K562 (cell line): Measurements from ENCODE around the gene FIBP. TPM values are rescaled to one million over a fixed set of nuclear protein-coding genes. Genes with fewer than 3 reads are reported as not detected.
A peak's percentile ranks its signal among the peaks of the same experiment; 100 is the strongest.

Experiments
- BRD9 ChIP-seq: fragments of 450-650 bp; IDR thresholded peaks from 2 replicates; pipeline ENCODE4 v1.6.1; 2018; ENCODE audit warnings: low read depth; ENCODE audit not compliant: partially characterized antibody
- DPF2 ChIP-seq: fragments of 450-650 bp; IDR thresholded peaks from 2 replicates; pipeline ENCODE4 v1.6.1; 2016
- GTF2E2 ChIP-seq: fragments of 200-800 bp; sonication (Bioruptor generic); IDR thresholded peaks from 2 replicates; pipeline ENCODE4 v1.6.1; 2016; ENCODE audit warnings: missing genetic modification characterization, missing compliant biosample characterization
- NR1H2 ChIP-seq: sonication (generic); formaldehyde crosslinking; IDR thresholded peaks from 2 replicates; pipeline ENCODE4 v1.4.0; 2020; ENCODE audit warnings: mild to moderate bottlenecking, missing genetic modification reagents
- POLR2AphosphoS2 ChIP-seq: IDR thresholded peaks from 2 replicates; pipeline ENCODE4 v1.6.1; 2012; ENCODE audit warnings: low read length, improper control_type of control experiment
- PRMT5 ChIP-seq: sonication (generic); formaldehyde crosslinking; IDR thresholded peaks from 2 replicates; pipeline ENCODE4 v1.5.0; 2020; ENCODE audit warnings: missing genetic modification reagents
- SNIP1 ChIP-seq: fragments of 450-650 bp; IDR thresholded peaks from 2 replicates; pipeline ENCODE4 v1.7.1; 2017; ENCODE audit warnings: low read depth, mild to moderate bottlenecking
- polyA plus RNA-seq, 8 experiments: library from polyadenylated mRNA; depleted of rRNA in 4 of 8; stranded (reverse) in 5 of 8; unstranded in 3 of 8; fragments of >200 nt; fragmentation: Nextera tagmentation in 2 of 8; fragmentation: Illumina TruSeq in 1 of 8; extraction: Ambion mirVana in 2 of 8; extraction: Trizol in 1 of 8; gene quantifications; 2 replicates each; pipeline versions ENCODE4 v1.2.1 to v1.2.3, GENCODE V29; 2011 to 2014; ENCODE audit warnings: inconsistent platforms in 1 of 8, missing spikeins in 1 of 8
- total RNA-seq, 7 experiments: library from RNA; depleted of rRNA in 6 of 7; stranded (reverse); fragments of >200 nt in 6 of 7; fragmentation: Illumina TruSeq in 2 of 7; extraction: Trizol in 2 of 7; gene quantifications; 2 replicates each; pipeline versions ENCODE4 v1.2.1 to v1.2.3, GENCODE V29; 2011 to 2021; ENCODE audit warnings: low replicate concordance in 1 of 7
- TF ChIP-seq, protein P1 (sequence below): fragments of 450-650 bp; IDR thresholded peaks from 2 replicates; pipeline ENCODE4 v1.7.0; 2016; ENCODE audit warnings: borderline replicate concordance
- TF ChIP-seq, protein P2 (sequence below), 2 experiments: fragments of 450-650 bp; IDR thresholded peaks; 2 replicates each; pipeline ENCODE4 v1.6.1; 2016; ENCODE audit warnings: mild to moderate bottlenecking in 2 of 2, borderline replicate concordance in 1 of 2, low read depth in 1 of 2, moderate library complexity in 1 of 2
- TF ChIP-seq, protein P3 (sequence below): fragments of 450-650 bp; IDR thresholded peaks from 2 replicates; pipeline ENCODE4 v1.6.1; 2016; ENCODE audit warnings: low read depth

FIBP gene
- total and polyA plus RNA-seq, 9 of the 15 experiments (the other 6 are each of a cell fraction or from before 2014, with no cell fraction given) = 41.2 to 79.2 (median 48.6) TPM

GRCh38 chr11:65859812-65860277 lies 28.4 kb downstream of the FIBP start (continued):
- TF ChIP-seq, protein P1, sequence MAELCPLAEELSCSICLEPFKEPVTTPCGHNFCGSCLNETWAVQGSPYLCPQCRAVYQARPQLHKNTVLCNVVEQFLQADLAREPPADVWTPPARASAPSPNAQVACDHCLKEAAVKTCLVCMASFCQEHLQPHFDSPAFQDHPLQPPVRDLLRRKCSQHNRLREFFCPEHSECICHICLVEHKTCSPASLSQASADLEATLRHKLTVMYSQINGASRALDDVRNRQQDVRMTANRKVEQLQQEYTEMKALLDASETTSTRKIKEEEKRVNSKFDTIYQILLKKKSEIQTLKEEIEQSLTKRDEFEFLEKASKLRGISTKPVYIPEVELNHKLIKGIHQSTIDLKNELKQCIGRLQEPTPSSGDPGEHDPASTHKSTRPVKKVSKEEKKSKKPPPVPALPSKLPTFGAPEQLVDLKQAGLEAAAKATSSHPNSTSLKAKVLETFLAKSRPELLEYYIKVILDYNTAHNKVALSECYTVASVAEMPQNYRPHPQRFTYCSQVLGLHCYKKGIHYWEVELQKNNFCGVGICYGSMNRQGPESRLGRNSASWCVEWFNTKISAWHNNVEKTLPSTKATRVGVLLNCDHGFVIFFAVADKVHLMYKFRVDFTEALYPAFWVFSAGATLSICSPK = peak; percentile 95; the same call in 1 of the 2 replicates
- TF ChIP-seq, protein P2, sequence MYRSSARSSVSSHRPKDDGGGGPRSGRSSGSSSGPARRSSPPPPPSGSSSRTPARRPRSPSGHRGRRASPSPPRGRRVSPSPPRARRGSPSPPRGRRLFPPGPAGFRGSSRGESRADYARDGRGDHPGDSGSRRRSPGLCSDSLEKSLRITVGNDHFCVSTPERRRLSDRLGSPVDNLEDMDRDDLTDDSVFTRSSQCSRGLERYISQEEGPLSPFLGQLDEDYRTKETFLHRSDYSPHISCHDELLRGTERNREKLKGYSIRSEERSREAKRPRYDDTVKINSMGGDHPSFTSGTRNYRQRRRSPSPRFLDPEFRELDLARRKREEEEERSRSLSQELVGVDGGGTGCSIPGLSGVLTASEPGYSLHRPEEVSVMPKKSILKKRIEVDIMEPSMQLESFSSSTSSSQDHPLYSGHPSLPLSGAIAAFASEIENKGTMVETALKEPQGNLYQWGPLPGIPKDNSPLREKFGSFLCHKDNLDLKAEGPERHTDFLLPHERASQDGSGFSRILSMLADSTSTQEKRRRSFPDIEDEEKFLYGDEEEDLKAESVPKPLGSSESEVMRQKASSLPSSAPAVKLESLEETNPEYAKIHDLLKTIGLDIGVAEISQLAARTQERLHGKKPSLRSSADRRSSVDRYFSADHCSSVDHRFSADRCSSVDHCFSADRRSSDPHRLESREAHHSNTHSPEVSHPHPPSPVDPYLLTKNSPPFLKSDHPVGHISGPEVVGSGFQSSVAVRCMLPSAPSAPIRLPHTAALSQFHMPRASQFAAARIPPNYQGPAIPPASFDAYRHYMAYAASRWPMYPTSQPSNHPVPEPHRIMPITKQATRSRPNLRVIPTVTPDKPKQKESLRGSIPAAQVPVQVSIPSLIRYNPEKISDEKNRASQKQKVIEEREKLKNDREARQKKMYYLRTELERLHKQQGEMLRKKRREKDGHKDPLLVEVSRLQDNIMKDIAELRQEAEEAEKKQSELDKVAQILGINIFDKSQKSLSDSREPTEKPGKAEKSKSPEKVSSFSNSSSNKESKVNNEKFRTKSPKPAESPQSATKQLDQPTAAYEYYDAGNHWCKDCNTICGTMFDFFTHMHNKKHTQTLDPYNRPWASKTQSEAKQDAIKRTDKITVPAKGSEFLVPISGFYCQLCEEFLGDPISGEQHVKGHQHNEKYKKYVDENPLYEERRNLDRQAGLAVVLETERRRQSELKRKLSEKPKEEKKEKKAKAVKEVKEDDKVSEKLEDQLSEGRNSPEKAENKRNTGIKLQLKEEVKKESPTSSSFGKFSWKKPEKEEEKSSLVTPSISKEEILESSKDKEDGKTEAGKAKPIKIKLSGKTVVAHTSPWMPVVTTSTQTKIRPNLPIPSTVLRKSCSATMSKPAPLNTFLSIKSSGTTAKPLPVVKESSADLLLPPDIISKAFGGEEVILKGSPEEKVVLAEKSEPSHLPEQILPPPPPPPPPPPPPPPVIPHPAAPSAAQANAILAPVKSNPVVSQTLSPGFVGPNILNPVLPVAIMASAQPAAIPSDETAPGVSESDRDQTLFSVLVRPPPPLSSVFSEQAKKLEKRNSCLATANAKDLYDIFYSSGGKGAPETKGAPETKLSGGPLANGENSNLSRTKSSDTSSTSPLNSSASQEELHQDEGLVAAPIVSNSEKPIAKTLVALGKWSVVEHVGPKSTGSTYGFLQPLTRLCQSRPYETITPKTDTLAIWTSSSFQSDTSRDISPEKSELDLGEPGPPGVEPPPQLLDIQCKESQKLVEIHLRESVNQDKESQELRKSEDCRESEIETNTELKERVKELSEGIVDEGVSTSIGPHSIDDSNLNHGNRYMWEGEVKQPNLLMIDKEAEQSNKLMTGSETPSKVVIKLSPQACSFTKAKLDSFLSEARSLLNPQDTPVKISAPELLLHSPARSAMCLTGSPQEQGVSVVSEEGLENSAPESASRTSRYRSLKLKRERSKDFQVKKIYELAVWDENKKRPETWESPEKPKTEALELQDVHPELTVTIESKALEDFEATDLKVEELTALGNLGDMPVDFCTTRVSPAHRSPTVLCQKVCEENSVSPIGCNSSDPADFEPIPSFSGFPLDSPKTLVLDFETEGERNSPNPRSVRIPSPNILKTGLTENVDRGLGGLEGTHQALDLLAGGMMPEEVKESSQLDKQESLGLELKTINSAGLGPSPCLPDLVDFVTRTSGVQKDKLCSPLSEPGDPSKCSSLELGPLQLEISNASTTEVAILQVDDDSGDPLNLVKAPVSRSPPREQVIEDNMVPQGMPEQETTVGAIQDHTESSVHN (IDR thresholded peaks at IDR 0.05; ENCODE audit: borderline replicate concordance in 1 of 2, low read depth in 1 of 2) = 0 out of 4 replicates have a peak, but pooled peaks of 1 of the 2 experiments have one; percentile 7
- TF ChIP-seq, protein P3, sequence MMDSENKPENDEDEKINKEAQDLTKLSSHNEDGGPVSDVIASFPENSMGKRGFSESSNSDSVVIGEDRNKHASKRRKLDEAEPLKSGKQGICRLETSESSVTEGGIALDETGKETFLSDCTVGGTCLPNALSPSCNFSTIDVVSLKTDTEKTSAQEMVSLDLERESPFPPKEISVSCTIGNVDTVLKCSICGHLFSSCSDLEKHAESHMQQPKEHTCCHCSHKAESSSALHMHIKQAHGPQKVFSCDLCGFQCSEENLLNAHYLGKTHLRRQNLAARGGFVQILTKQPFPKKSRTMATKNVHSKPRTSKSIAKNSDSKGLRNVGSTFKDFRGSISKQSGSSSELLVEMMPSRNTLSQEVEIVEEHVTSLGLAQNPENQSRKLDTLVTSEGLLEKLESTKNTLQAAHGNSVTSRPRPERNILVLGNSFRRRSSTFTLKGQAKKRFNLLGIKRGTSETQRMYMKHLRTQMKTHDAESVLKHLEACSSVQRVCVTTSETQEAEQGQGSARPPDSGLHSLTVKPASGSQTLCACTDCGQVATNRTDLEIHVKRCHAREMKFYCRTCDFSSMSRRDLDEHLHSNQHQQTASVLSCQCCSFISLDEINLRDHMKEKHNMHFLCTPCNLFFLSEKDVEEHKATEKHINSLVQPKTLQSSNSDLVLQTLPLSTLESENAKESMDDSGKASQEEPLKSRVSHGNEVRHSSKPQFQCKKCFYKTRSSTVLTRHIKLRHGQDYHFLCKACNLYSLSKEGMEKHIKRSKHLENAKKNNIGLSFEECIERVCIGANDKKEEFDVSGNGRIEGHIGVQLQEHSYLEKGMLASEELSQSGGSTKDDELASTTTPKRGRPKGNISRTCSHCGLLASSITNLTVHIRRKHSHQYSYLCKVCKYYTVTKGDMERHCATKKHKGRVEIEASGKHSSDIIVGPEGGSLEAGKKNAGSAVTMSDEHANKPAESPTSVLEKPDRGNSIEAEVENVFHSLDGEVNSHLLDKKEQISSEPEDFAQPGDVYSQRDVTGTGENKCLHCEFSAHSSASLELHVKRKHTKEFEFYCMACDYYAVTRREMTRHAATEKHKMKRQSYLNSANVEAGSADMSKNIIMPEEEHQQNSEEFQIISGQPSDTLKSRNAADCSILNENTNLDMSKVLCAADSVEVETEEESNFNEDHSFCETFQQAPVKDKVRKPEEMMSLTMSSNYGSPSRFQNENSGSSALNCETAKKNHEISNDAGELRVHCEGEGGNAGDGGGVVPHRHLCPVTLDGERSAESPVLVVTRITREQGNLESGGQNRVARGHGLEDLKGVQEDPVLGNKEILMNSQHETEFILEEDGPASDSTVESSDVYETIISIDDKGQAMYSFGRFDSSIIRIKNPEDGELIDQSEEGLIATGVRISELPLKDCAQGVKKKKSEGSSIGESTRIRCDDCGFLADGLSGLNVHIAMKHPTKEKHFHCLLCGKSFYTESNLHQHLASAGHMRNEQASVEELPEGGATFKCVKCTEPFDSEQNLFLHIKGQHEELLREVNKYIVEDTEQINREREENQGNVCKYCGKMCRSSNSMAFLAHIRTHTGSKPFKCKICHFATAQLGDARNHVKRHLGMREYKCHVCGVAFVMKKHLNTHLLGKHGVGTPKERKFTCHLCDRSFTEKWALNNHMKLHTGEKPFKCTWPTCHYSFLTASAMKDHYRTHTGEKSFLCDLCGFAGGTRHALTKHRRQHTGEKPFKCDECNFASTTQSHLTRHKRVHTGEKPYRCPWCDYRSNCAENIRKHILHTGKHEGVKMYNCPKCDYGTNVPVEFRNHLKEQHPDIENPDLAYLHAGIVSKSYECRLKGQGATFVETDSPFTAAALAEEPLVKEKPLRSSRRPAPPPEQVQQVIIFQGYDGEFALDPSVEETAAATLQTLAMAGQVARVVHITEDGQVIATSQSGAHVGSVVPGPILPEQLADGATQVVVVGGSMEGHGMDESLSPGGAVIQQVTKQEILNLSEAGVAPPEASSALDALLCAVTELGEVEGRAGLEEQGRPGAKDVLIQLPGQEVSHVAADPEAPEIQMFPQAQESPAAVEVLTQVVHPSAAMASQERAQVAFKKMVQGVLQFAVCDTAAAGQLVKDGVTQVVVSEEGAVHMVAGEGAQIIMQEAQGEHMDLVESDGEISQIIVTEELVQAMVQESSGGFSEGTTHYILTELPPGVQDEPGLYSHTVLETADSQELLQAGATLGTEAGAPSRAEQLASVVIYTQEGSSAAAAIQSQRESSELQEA = no peak; the same call in 1 of the 2 replicates
- peak; percentile 24; the same call in 1 of the 2 replicates for TF ChIP-seq SNIP1
- 0 out of 2 replicates have a peak, but pooled peaks have one; percentile 50 for TF ChIP-seq DPF2
- peak; percentile 92 for TF ChIP-seq BRD9
- no peak for TF ChIP-seq POLR2AphosphoS2
- no peak for TF ChIP-seq PRMT5 (CRISPR knock-in tag)
- TF ChIP-seq NR1H2 (CRISPR knock-in tag) = 0 out of 2 replicates have a peak, but pooled peaks have one; percentile 18
- peak; percentile 90 for TF ChIP-seq GTF2E2 (tag)
